ENCODE results near the gene DPEP3.

- TF ChIP-seq POLR2AphosphoS5 (IDR thresholded peaks at IDR 0.05) (no peak), EP300 (IDR thresholded peaks at IDR 0.05) (no peak), POLR2A (IDR thresholded peaks at IDR 0.05) (no peak)
- TF ChIP-seq, protein P1, sequence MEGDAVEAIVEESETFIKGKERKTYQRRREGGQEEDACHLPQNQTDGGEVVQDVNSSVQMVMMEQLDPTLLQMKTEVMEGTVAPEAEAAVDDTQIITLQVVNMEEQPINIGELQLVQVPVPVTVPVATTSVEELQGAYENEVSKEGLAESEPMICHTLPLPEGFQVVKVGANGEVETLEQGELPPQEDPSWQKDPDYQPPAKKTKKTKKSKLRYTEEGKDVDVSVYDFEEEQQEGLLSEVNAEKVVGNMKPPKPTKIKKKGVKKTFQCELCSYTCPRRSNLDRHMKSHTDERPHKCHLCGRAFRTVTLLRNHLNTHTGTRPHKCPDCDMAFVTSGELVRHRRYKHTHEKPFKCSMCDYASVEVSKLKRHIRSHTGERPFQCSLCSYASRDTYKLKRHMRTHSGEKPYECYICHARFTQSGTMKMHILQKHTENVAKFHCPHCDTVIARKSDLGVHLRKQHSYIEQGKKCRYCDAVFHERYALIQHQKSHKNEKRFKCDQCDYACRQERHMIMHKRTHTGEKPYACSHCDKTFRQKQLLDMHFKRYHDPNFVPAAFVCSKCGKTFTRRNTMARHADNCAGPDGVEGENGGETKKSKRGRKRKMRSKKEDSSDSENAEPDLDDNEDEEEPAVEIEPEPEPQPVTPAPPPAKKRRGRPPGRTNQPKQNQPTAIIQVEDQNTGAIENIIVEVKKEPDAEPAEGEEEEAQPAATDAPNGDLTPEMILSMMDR (IDR thresholded peaks at IDR 0.05): no peak
These were observed 49.6 kb downstream of the DPEP3 start for GRCh38 chr16:67930678-67931211.
